Breast epithelium (tissue), 4 donors: ENCODE data around the gene NLK. TPM values are rescaled to one million over a fixed set of nuclear protein-coding genes. Genes with fewer than 3 reads are reported as not detected.

ENCODE experiments used
- DNase-seq, 2 donors: peaks; one replicate each; pipeline ENCODE4 v3.0.0-alpha.2; 2019; ENCODE audit warnings: low spot score in 2 of 2
- H3K27ac ChIP-seq, 2 donors: fragments of 200-600 bp; sonication (generic) in 1 of 2; one replicate each; pipeline ENCODE4 v1.5.1; 2016 to 2019; ENCODE audit warnings: mild to moderate bottlenecking in 1 of 2
- H3K27me3 ChIP-seq, 2 donors: fragments of 200-600 bp; sonication (generic) in 1 of 2; one replicate each; pipeline versions ENCODE4 v1.5.1 to v1.6.0; 2017 to 2019; ENCODE audit warnings: control low read depth in 1 of 2, mild to moderate bottlenecking in 1 of 2
- H3K36me3 ChIP-seq: fragments of 200-600 bp; one replicate; pipeline ENCODE4 v1.5.1; 2019
- H3K4me1 ChIP-seq, 2 donors: fragments of 200-600 bp; sonication (generic); one replicate each; pipeline ENCODE4 v1.5.1; 2016 to 2019; ENCODE audit warnings: control low read depth in 1 of 2
- H3K4me3 ChIP-seq, 3 donors: fragments of 200-600 bp; sonication (generic); 1 replicate in 2 of 3; 2 replicates in 1 of 3; pipeline ENCODE4 v1.5.1; 2016 to 2019; ENCODE audit warnings: mild to moderate bottlenecking in 3 of 3, moderate library complexity in 2 of 3
- H3K9me3 ChIP-seq, 2 donors: fragments of 200-600 bp; sonication (generic) in 1 of 2; one replicate each; pipeline ENCODE4 v1.5.1; 2016 to 2019; ENCODE audit warnings: control low read depth in 1 of 2
- POLR2A ChIP-seq: fragments of 450-650 bp; IDR thresholded peaks from one replicate; pipeline ENCODE4 v1.6.1; 2016; ENCODE audit warnings: antibody characterized with exemption, mild to moderate bottlenecking, moderate library complexity
- POLR2AphosphoS5 ChIP-seq, 3 donors: sonication (generic); formaldehyde crosslinking; IDR thresholded peaks; one replicate each; pipeline ENCODE4 v1.6.1; 2017; ENCODE audit warnings: antibody characterized with exemption in 3 of 3
- intact Hi-C: fragments of 100-400 bp; cut with DNase I; formaldehyde crosslinking; loops from one replicate; pipeline ENCODE4 v1.15.1; 2023; ENCODE audit warnings: low total_unique reads
- total RNA-seq, 3 donors: library from RNA; depleted of rRNA; stranded (reverse); fragments of >200 nt; gene quantifications; one replicate each; pipeline ENCODE4 v1.1.0, GENCODE V29; 2016
- TF ChIP-seq, protein P1 (sequence below), 3 donors: fragments of 450-650 bp; IDR thresholded peaks; one replicate each; pipeline ENCODE4 v1.5.1; 2016 to 2017; ENCODE audit warnings: antibody characterized with exemption in 3 of 3, mild to moderate bottlenecking in 3 of 3, moderate library complexity in 3 of 3

Gene NLK
- total RNA-seq, 3 donors from 2014 or later, result 19.8 to 35.1 (median 27.5) TPM

DNA sequence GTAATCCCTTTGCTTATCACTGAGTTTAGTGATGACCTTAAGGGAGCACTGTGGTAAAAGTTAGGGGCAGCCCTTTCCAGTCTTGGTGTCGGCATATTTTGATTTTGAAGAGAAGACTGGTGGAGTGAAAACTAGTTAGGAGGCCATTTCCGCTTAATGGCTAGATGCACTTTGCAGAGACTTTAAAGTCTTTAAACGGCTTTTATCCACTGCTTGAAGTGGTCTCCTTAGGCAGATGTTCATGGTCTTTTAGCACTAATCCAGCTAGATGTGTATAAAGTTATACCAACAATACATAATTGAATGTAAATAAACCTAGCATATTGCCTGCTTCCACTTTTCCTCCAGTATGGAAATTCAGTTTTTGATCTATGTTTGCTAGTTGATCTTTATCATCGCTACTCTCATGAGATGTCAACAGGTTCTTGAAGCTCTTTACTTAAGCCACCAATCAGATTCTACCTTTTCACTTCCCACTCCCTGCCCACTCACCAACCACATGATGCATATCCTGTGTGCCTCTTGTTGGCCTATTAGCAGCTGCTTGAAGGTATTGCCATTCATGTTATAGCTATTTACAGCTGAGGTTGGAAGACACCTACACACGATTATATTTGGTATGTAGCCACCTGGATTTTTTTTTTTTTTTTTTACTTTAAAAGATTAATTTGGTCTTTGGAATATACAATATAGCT lies 132.0 kb downstream of the NLK start:
- H3K36me3 ChIP-seq, result no peaks in the 10 kb centered on the region
- DNase-seq, result no peak
- H3K4me1 ChIP-seq, result no peaks in the 10 kb centered on the region
- no peak overlapping the region for H3K27ac ChIP-seq
- H3K4me3 ChIP-seq, result no peak overlapping the region
- no peaks in the 10 kb centered on the region for H3K9me3 ChIP-seq
- H3K27me3 ChIP-seq, result no peaks in the 10 kb centered on the region
- TF ChIP-seq POLR2A (no peak), POLR2AphosphoS5 (IDR thresholded peaks at IDR 0.05) (no peak)
- TF ChIP-seq, protein P1, sequence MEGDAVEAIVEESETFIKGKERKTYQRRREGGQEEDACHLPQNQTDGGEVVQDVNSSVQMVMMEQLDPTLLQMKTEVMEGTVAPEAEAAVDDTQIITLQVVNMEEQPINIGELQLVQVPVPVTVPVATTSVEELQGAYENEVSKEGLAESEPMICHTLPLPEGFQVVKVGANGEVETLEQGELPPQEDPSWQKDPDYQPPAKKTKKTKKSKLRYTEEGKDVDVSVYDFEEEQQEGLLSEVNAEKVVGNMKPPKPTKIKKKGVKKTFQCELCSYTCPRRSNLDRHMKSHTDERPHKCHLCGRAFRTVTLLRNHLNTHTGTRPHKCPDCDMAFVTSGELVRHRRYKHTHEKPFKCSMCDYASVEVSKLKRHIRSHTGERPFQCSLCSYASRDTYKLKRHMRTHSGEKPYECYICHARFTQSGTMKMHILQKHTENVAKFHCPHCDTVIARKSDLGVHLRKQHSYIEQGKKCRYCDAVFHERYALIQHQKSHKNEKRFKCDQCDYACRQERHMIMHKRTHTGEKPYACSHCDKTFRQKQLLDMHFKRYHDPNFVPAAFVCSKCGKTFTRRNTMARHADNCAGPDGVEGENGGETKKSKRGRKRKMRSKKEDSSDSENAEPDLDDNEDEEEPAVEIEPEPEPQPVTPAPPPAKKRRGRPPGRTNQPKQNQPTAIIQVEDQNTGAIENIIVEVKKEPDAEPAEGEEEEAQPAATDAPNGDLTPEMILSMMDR (IDR thresholded peaks at IDR 0.05), result no peak
- intact Hi-C loops, result no loop called here

DNA sequence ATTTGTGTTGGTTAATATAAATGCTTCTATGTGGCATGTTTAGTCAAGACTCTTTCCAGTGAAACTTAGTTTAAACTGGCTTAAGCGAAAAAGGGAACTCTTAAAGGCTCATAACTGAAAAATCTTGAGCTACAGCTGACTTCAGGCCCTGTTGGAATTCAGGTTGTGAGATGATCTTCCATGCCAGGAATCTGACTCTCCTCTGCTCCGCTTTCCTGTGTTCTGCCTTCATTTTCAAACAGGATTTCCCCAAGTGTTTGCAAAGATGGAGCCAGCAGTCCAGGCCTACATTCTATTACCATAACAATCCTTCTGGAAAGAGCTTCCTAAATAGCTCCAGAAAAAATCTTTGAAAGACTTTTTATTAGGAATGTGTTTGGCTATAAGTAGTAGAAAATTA lies 134.9 kb downstream of the NLK start:
- intact Hi-C loops, result no loop called here
- H3K27ac ChIP-seq, result no peak overlapping the region
- no peak overlapping the region for H3K4me3 ChIP-seq
- DNase-seq, result no peak
- no peaks in the 10 kb centered on the region for H3K27me3 ChIP-seq
- H3K36me3 ChIP-seq, result no peaks in the 10 kb centered on the region
- H3K9me3 ChIP-seq, result no peaks in the 10 kb centered on the region
- TF ChIP-seq, protein P1 (IDR thresholded peaks at IDR 0.05), result no peak
- TF ChIP-seq POLR2AphosphoS5 (IDR thresholded peaks at IDR 0.05), result no peak
- TF ChIP-seq POLR2A, result no peak
- no peaks in the 10 kb centered on the region for H3K4me1 ChIP-seq

DNA sequence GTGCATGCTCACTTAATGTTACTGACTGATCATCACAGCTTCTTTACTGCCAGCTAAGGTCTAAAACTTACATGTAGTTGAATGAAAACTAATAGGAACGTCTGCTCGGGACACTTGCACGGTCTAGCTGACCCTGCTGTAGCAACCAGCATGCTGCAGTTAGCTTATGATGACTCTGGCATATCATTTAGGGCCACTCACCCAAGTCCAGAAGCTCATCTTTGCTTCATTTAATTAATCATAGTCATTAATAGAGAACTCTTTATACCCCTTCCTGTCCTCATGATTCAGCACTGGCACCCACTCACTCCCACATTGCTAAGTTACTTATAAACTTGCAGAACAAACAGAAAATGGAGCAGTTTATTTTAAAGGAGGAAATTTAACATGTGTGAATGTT lies 136.3 kb downstream of the NLK start:
- Histone ChIP-seq H3K4me1 (no peaks in the 10 kb centered on the region), H3K27ac (no peak overlapping the region), H3K36me3 (no peaks in the 10 kb centered on the region), H3K4me3 (no peak overlapping the region), H3K27me3 (no peaks in the 10 kb centered on the region), H3K9me3 (no peaks in the 10 kb centered on the region)
- TF ChIP-seq POLR2A (no peak), POLR2AphosphoS5 (IDR thresholded peaks at IDR 0.05) (no peak)
- TF ChIP-seq, protein P1 (IDR thresholded peaks at IDR 0.05), result no peak
- intact Hi-C loops, result no loop called here
- no peak for DNase-seq

DNA sequence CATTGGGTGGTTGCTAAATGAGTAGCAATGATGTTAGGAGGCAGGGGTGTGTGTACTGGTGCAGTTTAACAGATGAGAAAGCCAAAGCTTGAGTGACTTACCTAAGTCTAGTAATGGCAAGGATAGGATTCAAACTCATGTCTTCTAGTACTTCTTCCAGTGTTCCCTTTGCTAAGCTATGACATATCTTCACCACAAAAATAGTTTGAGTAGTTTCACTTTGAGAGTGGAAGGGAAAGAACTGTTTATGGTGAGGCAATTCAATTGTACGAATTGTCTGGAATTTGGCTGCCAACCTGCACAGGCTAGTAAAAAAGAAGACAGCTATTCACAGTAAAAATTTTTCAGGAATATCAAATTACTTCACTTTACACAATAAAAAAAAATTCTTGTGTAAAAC lies 138.0 kb downstream of the NLK start:
- Histone ChIP-seq H3K4me1 (no peaks in the 10 kb centered on the region), H3K27me3 (no peaks in the 10 kb centered on the region), H3K4me3 (no peak overlapping the region), H3K27ac (no peak overlapping the region), H3K9me3 (no peaks in the 10 kb centered on the region), H3K36me3 (no peaks in the 10 kb centered on the region)
- no peak for DNase-seq
- TF ChIP-seq POLR2A, result no peak
- intact Hi-C loops, result no loop called here

DNA sequence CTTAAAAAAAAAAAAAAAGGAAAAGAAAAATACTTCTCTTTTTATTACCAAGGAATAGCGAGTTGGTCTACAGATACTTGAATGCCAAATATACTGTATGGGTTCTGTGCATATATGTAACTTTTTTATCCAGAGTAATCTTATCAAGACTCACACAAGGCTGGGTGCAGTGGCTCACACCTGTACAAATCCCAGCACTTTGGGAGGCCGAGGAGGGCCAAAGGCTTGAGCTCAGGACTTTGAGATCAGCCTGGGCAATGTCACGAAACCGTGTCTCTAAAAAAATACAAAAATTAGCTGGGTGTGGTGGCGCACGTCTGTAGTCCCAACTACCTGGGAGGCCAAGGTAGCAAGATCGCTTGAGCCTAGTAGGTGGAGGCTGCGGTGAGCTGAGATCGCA lies 139.1 kb downstream of the NLK start:
- DNase-seq, result no peak
- no peaks in the 10 kb centered on the region for H3K27me3 ChIP-seq
- intact Hi-C loops, result no loop called here
- H3K36me3 ChIP-seq, result no peaks in the 10 kb centered on the region
- no peak overlapping the region for H3K27ac ChIP-seq
- H3K4me3 ChIP-seq, result no peak overlapping the region
- H3K4me1 ChIP-seq, result no peaks in the 10 kb centered on the region
- no peaks in the 10 kb centered on the region for H3K9me3 ChIP-seq
- TF ChIP-seq POLR2AphosphoS5 (IDR thresholded peaks at IDR 0.05), result no peak
- TF ChIP-seq, protein P1 (IDR thresholded peaks at IDR 0.05), result no peak
- TF ChIP-seq POLR2A, result no peak
